HEK293 (cell line): ENCODE measurements around the gene APOH.

Experiments
- KLF1 ChIP-seq: fragments of 450-650 bp; formaldehyde crosslinking; IDR thresholded peaks from 2 replicates; pipeline ENCODE4 v1.5.1; 2016; ENCODE audit warnings: missing biosample characterization, missing genetic modification characterization
- TCF7L2 ChIP-seq: IDR thresholded peaks from 2 replicates; pipeline ENCODE4 v1.6.1; 2011; ENCODE audit warnings: low read depth, mild to moderate bottlenecking, inconsistent platforms, low read length, moderate library complexity, borderline replicate concordance
- ZFP3 ChIP-seq: fragments of 450-650 bp; formaldehyde crosslinking; IDR thresholded peaks from 2 replicates; pipeline ENCODE4 v1.5.1; 2016; ENCODE audit warnings: low read depth, missing biosample characterization, missing genetic modification characterization
- ZNF24 ChIP-seq: fragments of 450-650 bp; formaldehyde crosslinking; IDR thresholded peaks from 2 replicates; pipeline ENCODE4 v1.5.1; 2016; ENCODE audit warnings: missing biosample characterization, missing genetic modification characterization
- ZNF777 ChIP-seq: fragments of 450-650 bp; formaldehyde crosslinking; IDR thresholded peaks from 2 replicates; pipeline ENCODE4 v1.5.1; 2017; ENCODE audit warnings: missing biosample characterization, missing genetic modification characterization, borderline replicate concordance
- TF ChIP-seq, protein P1 (sequence below): fragments of 450-650 bp; formaldehyde crosslinking; IDR thresholded peaks from 2 replicates; pipeline ENCODE4 v1.5.1; 2016; ENCODE audit warnings: missing biosample characterization, missing genetic modification characterization
- TF ChIP-seq, protein P2 (sequence below): fragments of 450-650 bp; formaldehyde crosslinking; IDR thresholded peaks from 2 replicates; pipeline ENCODE4 v1.5.1; 2016; ENCODE audit warnings: missing biosample characterization, missing genetic modification characterization
- TF ChIP-seq, protein P3 (sequence below): fragments of 450-650 bp; formaldehyde crosslinking; IDR thresholded peaks from 2 replicates; pipeline ENCODE4 v1.5.1; 2016; ENCODE audit warnings: missing biosample characterization, missing genetic modification characterization
- TF ChIP-seq, protein P4 (sequence below): IDR thresholded peaks from 2 replicates; pipeline ENCODE4 v1.6.1; 2011; ENCODE audit warnings: mild to moderate bottlenecking, low read depth, low read length, borderline replicate concordance
- TF ChIP-seq, protein P5 (sequence below): fragments of 450-650 bp; formaldehyde crosslinking; IDR thresholded peaks from 2 replicates; pipeline ENCODE4 v1.5.1; 2017; ENCODE audit warnings: missing biosample characterization, missing genetic modification characterization
- TF ChIP-seq, protein P6 (sequence below): fragments of 450-650 bp; formaldehyde crosslinking; IDR thresholded peaks from 2 replicates; pipeline ENCODE4 v1.5.1; 2016; ENCODE audit warnings: missing biosample characterization, missing genetic modification characterization, low read depth
- TF ChIP-seq, protein P7 (sequence below): fragments of 450-650 bp; formaldehyde crosslinking; IDR thresholded peaks from 2 replicates; pipeline ENCODE4 v1.5.1; 2016; ENCODE audit warnings: missing biosample characterization, missing genetic modification characterization

DNA sequence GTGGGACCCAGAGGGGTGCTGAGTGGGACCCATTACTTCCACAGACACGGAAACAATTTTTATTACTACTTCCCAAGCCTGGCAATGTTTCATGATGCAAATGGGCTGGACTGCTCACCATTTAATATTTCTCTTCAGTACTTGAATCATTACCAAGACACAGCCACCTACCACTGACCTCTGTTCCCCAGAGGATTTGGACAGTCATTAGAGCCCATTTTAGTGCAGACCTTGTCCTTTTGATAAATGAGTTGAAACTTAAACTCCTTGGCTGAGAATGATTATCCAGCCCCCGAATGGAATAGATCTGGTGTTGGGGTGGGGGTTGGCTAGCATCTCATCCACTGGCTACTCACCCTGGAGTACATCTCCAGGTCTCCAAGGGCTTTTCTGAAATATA is 33.6 kb upstream of the APOH start:
- TF ChIP-seq, protein P1, sequence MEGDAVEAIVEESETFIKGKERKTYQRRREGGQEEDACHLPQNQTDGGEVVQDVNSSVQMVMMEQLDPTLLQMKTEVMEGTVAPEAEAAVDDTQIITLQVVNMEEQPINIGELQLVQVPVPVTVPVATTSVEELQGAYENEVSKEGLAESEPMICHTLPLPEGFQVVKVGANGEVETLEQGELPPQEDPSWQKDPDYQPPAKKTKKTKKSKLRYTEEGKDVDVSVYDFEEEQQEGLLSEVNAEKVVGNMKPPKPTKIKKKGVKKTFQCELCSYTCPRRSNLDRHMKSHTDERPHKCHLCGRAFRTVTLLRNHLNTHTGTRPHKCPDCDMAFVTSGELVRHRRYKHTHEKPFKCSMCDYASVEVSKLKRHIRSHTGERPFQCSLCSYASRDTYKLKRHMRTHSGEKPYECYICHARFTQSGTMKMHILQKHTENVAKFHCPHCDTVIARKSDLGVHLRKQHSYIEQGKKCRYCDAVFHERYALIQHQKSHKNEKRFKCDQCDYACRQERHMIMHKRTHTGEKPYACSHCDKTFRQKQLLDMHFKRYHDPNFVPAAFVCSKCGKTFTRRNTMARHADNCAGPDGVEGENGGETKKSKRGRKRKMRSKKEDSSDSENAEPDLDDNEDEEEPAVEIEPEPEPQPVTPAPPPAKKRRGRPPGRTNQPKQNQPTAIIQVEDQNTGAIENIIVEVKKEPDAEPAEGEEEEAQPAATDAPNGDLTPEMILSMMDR, result no peak
- TF ChIP-seq ZFP3 (no peak), TCF7L2 (no peak), ZNF24 (tag by site-specific recombination) (no peak), KLF1 (tag by site-specific recombination) (no peak), ZNF777 (tag by site-specific recombination) (no peak)
- TF ChIP-seq, protein P2, sequence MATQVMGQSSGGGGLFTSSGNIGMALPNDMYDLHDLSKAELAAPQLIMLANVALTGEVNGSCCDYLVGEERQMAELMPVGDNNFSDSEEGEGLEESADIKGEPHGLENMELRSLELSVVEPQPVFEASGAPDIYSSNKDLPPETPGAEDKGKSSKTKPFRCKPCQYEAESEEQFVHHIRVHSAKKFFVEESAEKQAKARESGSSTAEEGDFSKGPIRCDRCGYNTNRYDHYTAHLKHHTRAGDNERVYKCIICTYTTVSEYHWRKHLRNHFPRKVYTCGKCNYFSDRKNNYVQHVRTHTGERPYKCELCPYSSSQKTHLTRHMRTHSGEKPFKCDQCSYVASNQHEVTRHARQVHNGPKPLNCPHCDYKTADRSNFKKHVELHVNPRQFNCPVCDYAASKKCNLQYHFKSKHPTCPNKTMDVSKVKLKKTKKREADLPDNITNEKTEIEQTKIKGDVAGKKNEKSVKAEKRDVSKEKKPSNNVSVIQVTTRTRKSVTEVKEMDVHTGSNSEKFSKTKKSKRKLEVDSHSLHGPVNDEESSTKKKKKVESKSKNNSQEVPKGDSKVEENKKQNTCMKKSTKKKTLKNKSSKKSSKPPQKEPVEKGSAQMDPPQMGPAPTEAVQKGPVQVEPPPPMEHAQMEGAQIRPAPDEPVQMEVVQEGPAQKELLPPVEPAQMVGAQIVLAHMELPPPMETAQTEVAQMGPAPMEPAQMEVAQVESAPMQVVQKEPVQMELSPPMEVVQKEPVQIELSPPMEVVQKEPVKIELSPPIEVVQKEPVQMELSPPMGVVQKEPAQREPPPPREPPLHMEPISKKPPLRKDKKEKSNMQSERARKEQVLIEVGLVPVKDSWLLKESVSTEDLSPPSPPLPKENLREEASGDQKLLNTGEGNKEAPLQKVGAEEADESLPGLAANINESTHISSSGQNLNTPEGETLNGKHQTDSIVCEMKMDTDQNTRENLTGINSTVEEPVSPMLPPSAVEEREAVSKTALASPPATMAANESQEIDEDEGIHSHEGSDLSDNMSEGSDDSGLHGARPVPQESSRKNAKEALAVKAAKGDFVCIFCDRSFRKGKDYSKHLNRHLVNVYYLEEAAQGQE (tag by site-specific recombination), result no peak
- TF ChIP-seq, protein P3, sequence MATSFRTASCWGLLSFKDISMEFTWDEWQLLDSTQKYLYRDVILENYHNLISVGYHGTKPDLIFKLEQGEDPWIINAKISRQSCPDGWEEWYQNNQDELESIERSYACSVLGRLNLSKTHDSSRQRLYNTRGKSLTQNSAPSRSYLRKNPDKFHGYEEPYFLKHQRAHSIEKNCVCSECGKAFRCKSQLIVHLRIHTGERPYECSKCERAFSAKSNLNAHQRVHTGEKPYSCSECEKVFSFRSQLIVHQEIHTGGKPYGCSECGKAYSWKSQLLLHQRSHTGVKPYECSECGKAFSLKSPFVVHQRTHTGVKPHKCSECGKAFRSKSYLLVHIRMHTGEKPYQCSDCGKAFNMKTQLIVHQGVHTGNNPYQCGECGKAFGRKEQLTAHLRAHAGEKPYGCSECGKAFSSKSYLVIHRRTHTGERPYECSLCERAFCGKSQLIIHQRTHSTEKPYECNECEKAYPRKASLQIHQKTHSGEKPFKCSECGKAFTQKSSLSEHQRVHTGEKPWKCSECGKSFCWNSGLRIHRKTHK (tag by site-specific recombination), result no peak
- TF ChIP-seq, protein P4, sequence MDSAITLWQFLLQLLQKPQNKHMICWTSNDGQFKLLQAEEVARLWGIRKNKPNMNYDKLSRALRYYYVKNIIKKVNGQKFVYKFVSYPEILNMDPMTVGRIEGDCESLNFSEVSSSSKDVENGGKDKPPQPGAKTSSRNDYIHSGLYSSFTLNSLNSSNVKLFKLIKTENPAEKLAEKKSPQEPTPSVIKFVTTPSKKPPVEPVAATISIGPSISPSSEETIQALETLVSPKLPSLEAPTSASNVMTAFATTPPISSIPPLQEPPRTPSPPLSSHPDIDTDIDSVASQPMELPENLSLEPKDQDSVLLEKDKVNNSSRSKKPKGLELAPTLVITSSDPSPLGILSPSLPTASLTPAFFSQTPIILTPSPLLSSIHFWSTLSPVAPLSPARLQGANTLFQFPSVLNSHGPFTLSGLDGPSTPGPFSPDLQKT, result no peak
- TF ChIP-seq, protein P5, sequence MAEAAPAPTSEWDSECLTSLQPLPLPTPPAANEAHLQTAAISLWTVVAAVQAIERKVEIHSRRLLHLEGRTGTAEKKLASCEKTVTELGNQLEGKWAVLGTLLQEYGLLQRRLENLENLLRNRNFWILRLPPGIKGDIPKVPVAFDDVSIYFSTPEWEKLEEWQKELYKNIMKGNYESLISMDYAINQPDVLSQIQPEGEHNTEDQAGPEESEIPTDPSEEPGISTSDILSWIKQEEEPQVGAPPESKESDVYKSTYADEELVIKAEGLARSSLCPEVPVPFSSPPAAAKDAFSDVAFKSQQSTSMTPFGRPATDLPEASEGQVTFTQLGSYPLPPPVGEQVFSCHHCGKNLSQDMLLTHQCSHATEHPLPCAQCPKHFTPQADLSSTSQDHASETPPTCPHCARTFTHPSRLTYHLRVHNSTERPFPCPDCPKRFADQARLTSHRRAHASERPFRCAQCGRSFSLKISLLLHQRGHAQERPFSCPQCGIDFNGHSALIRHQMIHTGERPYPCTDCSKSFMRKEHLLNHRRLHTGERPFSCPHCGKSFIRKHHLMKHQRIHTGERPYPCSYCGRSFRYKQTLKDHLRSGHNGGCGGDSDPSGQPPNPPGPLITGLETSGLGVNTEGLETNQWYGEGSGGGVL, result no peak
- TF ChIP-seq, protein P6, sequence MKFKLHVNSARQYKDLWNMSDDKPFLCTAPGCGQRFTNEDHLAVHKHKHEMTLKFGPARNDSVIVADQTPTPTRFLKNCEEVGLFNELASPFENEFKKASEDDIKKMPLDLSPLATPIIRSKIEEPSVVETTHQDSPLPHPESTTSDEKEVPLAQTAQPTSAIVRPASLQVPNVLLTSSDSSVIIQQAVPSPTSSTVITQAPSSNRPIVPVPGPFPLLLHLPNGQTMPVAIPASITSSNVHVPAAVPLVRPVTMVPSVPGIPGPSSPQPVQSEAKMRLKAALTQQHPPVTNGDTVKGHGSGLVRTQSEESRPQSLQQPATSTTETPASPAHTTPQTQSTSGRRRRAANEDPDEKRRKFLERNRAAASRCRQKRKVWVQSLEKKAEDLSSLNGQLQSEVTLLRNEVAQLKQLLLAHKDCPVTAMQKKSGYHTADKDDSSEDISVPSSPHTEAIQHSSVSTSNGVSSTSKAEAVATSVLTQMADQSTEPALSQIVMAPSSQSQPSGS (tag by site-specific recombination), result no peak
- TF ChIP-seq, protein P7, sequence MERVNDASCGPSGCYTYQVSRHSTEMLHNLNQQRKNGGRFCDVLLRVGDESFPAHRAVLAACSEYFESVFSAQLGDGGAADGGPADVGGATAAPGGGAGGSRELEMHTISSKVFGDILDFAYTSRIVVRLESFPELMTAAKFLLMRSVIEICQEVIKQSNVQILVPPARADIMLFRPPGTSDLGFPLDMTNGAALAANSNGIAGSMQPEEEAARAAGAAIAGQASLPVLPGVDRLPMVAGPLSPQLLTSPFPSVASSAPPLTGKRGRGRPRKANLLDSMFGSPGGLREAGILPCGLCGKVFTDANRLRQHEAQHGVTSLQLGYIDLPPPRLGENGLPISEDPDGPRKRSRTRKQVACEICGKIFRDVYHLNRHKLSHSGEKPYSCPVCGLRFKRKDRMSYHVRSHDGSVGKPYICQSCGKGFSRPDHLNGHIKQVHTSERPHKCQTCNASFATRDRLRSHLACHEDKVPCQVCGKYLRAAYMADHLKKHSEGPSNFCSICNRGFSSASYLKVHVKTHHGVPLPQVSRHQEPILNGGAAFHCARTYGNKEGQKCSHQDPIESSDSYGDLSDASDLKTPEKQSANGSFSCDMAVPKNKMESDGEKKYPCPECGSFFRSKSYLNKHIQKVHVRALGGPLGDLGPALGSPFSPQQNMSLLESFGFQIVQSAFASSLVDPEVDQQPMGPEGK, result no peak
